Natural killer cell (primary cell): ENCODE measurements around the gene LACTBL1. TPM values are rescaled to one million over a fixed set of nuclear protein-coding genes. Genes with fewer than 3 reads are reported as not detected.

Experiments used
- ATAC-seq, 3 donors: fragments of 150-1000 bp in 2 of 3; fragments of 200-7000 bp in 1 of 3; cut with Tn5 transposase; 1 replicate in 1 of 3; 2 replicates in 2 of 3; pipeline ENCODE4 v1.10.0; 2021; ENCODE audit warnings: mild to moderate bottlenecking in 2 of 3, moderate library complexity in 2 of 3
- DNase-seq, 2 donors: peaks; one replicate each; pipeline versions ENCODE4 v3.0.0 to v3.0.0-alpha.2; 2013 to 2021; ENCODE audit warnings: mixed read lengths in 1 of 2
- H3K27ac ChIP-seq: one replicate; pipeline ENCODE4 v1.5.1; 2013; ENCODE audit warnings: mild to moderate bottlenecking, low read length
- H3K27me3 ChIP-seq: one replicate; pipeline ENCODE4 v1.6.1; 2013; ENCODE audit warnings: low read length; ENCODE audit not compliant: control insufficient read depth, insufficient read depth
- H3K36me3 ChIP-seq: one replicate; pipeline ENCODE4 v1.6.1; 2013; ENCODE audit warnings: low read length; ENCODE audit not compliant: control insufficient read depth, insufficient read depth
- H3K4me1 ChIP-seq: one replicate; pipeline ENCODE4 v1.6.1; 2013; ENCODE audit warnings: low read length; ENCODE audit not compliant: control insufficient read depth, insufficient read depth
- H3K4me3 ChIP-seq: one replicate; pipeline ENCODE4 v1.5.1; 2013; ENCODE audit warnings: low read length
- H3K9me3 ChIP-seq: one replicate; pipeline ENCODE4 v1.6.1; 2013; ENCODE audit warnings: low read length; ENCODE audit not compliant: control insufficient read depth, insufficient read depth
- H3K27ac Mint-ChIP-seq, 2 donors: one replicate each; pipeline ENCODE4 v1.8.0; 2022; ENCODE audit warnings: mild to moderate bottlenecking in 2 of 2, mixed read lengths in 2 of 2, moderate library complexity in 1 of 2
- H3K27me3 Mint-ChIP-seq, 2 donors: one replicate each; pipeline ENCODE4 v1.8.0; 2022; ENCODE audit warnings: low read depth in 2 of 2, mixed read lengths in 2 of 2
- H3K36me3 Mint-ChIP-seq: one replicate; pipeline ENCODE4 v1.8.0; 2022; ENCODE audit warnings: mixed read lengths
- H3K4me1 Mint-ChIP-seq, 2 donors: one replicate each; pipeline ENCODE4 v1.8.0; 2022; ENCODE audit warnings: mixed read lengths in 2 of 2
- H3K4me3 Mint-ChIP-seq: one replicate; pipeline ENCODE4 v1.8.0; 2022; ENCODE audit warnings: mild to moderate bottlenecking, moderate library complexity, mixed read lengths
- H3K9me3 Mint-ChIP-seq, 2 donors: one replicate each; pipeline ENCODE4 v1.8.0; 2022; ENCODE audit warnings: mixed read lengths in 2 of 2
- CTCF ChIP-seq: fragments of 200-600 bp; IDR thresholded peaks from one replicate; pipeline ENCODE4 v1.8.0; 2022; ENCODE audit warnings: antibody characterized with exemption
- WGBS: methylation state at CpG from one replicate; pipeline ENCODE4 v1.1.7; 2013; ENCODE audit warnings: missing lambda C conversion rate; ENCODE audit not compliant: insufficient coverage; 5-methylcytosine and 5-hydroxymethylcytosine counted together
- intact Hi-C: fragments of 100-400 bp; cut with micrococcal nuclease; formaldehyde crosslinking; loops from one replicate; pipeline ENCODE4 v1.14.2; 2022
- total RNA-seq, 4 donors: library from RNA; stranded (reverse); fragments of 120-200 nt in 1 of 4; gene quantifications; one replicate each; pipeline versions ENCODE4 v1.2.3 to v1.2.4, GENCODE V29; 2013 to 2022

LACTBL1 gene
- total RNA-seq, 3 donors from 2014 or later (not counting 1 experiment from before 2014, with no cell fraction given), result not detected

- Mint-ChIP-seq H3K4me3 (no peak overlapping the region), H3K4me1 (no peaks in the 10 kb centered on the region), H3K9me3 (no peaks in the 10 kb centered on the region), H3K27me3 (peaks cover 16 to 23% of the 10 kb centered on the region in 2 donors), H3K36me3 (no peaks in the 10 kb centered on the region), H3K27ac (no peak overlapping the region)
- intact Hi-C loops, result loop anchor here (1.0 kb wide), 1 partner anchor 226 kb away; no protein-coding TSS in a partner anchor
- no peaks in the 10 kb centered on the region for H3K4me1 ChIP-seq
- H3K27me3 ChIP-seq, result no peaks in the 10 kb centered on the region
- H3K36me3 ChIP-seq, result no peaks in the 10 kb centered on the region
- peak; percentile 30 to 33 for DNase-seq
- H3K4me3 ChIP-seq, result no peak overlapping the region
- WGBS, result 52% methylated on average over 8 of the region's 11 CpGs
- H3K9me3 ChIP-seq, result no peaks in the 10 kb centered on the region
- ATAC-seq, result peak in 1 of 3 donors; percentile 73
- peak; percentile 56 for TF ChIP-seq CTCF
- H3K27ac ChIP-seq, result no peak overlapping the region
These were observed 42.3 kb downstream of the LACTBL1 start for GRCh38 chr1:22930240-22930912.

GRCh38 chr1:22925111-22925510 lies 47.6 kb downstream of the LACTBL1 start:
- Histone ChIP-seq H3K36me3 (no peaks in the 10 kb centered on the region), H3K9me3 (no peaks in the 10 kb centered on the region), H3K27ac (no peak overlapping the region), H3K27me3 (no peaks in the 10 kb centered on the region), H3K4me1 (no peaks in the 10 kb centered on the region), H3K4me3 (no peak overlapping the region)
- Mint-ChIP-seq H3K27me3 (peaks cover 21 to 22% of the 10 kb centered on the region in 2 donors), H3K4me1 (no peaks in the 10 kb centered on the region), H3K36me3 (no peaks in the 10 kb centered on the region), H3K4me3 (no peak overlapping the region), H3K27ac (no peak overlapping the region), H3K9me3 (no peaks in the 10 kb centered on the region)
- intact Hi-C loops, result no loop called here
- WGBS, result 79% methylated on average over 9 of the region's 9 CpGs
- ATAC-seq (no peak), DNase-seq (no peak)
- no peak for TF ChIP-seq CTCF

GRCh38 chr1:22922640-22923039 lies 50.0 kb downstream of the LACTBL1 start:
- H3K27me3 Mint-ChIP-seq, result peaks cover 7 to 10% of the 10 kb centered on the region in 2 donors
- TF ChIP-seq CTCF, result no peak
- no peak overlapping the region for H3K4me3 ChIP-seq
- DNase-seq (no peak), ATAC-seq (no peak)
- no peaks in the 10 kb centered on the region for H3K4me1 ChIP-seq
- H3K36me3 Mint-ChIP-seq, result no peaks in the 10 kb centered on the region
- no peaks in the 10 kb centered on the region for H3K9me3 ChIP-seq
- H3K27ac Mint-ChIP-seq, result no peak overlapping the region
- intact Hi-C loops, result no loop called here
- no peaks in the 10 kb centered on the region for H3K4me1 Mint-ChIP-seq
- H3K27ac ChIP-seq, result no peak overlapping the region
- H3K9me3 Mint-ChIP-seq, result no peaks in the 10 kb centered on the region
- no peak overlapping the region for H3K4me3 Mint-ChIP-seq
- H3K36me3 ChIP-seq, result no peaks in the 10 kb centered on the region
- H3K27me3 ChIP-seq, result no peaks in the 10 kb centered on the region
- WGBS, result 83% methylated on average over 1 of the region's 1 CpG
